ENCODE results near the gene AOAH.
A peak's percentile ranks its signal among the peaks of the same experiment; 100 is the strongest.

Gene AOAH

DNA sequence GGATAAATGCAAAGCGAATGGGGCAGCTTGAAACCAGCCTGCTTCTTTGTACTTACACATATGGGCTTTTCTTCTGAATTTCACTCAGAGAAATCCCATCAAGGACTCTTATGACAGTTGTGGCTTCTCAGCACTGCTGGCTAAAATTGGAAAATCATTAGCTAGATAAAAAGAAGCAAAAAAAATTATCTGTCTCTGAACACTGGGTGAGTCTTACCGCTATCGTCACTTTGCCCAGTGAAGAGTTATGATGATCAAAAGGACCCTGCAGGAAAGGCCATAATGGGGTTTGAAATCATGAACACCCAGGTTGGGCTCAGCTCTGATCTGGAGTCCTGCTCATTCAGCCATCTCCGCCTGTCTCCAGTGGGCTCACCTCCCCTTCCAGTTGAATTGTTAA, 34.3 kb downstream of the AOAH start:
- DNase-seq = no peak

DNA sequence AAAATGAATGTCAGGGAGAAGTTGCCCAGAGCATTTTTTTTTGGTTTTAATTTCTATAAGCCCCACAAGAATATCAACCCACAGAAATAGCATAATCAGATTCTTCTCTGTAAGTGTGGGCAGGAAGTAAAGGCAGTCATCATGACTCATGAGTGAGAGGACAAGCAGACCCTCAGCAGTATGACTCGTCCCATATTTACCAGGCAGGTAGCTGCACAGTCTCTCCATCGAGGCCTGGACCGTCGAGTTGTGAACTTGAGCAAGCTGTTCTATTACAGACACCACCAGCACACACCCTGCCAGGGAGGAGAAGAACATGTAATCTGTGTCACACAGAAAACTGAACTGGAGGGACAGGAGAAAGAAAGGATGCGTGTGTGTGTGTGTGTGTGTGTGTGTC, 37.8 kb downstream of the AOAH start:
- DNase-seq = no peak

DNA sequence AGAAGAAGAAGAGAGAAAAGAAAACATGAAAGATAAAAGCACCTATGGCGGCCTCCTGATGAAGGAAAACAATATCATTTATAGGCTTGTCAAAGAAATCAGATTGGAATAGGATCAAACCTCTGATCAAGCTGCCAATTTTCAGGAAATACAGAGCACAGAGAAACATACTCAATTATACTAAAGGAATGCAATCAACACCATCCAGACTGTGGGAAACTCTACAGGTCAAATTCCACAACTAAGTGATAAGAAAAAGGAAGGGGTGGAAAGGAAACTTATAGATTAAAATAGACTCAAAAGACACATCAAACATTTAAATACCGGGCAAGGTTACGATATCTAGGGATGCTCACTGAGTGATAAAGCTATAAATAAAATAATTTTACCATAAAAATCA, 39.3 kb downstream of the AOAH start:
- no peak for DNase-seq

DNA sequence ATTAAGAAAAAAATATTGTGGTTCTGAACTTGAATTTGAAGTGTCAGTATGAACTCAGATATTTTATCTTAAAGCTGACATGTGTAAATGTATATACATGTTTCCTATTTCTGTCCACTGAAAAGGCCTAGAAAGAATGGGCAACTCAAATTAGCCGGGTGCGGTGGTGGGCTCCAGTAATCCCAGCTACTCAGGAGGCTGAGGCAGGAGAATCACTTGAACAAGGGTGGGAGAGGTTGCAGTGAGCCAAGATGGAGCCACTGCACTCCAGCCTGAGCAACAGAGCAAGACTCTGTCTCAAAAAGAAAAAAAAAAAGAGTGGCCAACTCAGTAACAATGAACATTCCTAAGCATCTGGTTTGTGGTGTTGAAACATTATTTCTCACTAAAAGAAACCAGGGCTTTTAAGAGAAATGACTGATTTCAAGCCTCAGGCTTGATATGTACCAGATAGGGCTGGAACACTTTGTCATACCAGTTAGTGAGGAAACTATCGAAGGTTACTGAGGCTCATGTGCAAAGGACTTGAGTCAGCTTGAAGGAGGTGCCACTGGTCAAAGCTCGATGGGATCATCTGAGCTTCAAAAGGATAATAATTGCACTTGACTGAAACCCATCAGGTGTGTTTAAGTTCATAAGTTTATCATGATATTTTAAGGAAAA, 40.5 kb downstream of the AOAH start:
- DNase-seq = no peak

DNA sequence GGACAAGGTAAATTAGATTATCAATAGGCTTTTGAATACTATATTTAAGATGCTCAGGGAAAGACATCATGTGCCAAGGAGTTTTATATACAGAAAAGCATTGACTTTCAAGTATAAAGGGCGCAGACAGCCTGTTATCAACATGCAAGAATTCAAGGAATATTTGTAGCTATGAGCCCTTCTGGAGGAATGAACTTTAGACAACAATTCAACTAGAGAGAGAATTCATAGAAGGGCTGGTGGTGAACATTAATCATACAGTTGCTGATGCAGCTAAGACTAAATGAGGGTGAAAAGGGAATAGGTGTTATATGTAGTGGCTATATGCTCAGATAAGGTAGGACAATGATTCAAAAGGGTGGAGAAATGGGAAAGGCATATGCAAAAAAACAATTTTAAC, 41.2 kb downstream of the AOAH start:
- DNase-seq = no peak

DNA sequence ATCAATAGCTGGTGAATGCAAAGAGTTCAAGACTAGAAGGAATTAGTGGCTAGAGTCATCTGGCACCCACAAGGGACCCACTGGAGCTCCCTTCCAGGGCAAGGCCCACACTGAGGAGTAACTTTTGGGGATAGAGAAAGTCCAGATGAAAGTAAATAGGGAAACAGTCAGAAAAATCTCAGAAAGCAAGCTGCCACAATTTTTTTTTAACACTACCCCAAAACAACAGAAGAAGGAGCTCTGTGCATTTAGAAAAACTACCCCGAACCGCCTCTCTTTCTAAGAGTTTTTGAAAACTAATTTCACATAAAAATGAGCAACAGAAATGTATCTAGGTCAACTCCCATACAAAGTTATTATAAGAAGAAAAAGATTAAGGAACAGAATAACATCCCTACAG, 42.2 kb downstream of the AOAH start:
- no peak for DNase-seq

DNA sequence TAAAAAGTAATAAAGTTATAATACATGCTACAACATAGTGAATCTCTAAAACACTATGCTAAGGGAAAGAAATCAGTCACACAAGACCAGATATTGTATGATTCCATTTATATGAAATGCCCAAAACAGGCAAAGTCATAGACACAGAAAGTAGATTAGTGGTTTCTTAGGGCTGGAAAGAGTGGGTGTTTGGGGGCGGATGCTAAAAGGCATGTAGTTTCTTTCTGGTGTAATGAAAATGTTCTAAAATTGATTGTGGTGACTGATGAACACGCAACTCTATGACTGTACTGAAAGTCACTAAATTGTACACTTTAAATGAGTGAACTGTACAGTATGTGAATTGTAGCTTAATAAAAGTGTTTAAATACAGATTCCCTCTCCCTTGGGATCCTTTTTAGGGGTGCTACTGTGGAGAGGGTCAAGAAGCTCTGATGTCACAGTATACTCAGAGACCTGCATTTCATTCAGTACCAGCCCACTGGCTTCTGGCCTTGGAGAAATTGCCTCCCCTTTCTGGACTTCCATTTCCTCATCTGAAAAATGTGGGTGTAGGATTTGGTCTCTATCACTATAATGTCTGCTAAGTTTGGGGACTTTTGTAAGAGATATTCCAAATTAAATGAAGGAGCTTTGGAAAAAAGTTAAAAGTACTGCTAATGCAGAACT, 46.4 kb downstream of the AOAH start:
- no peak for DNase-seq

DNA sequence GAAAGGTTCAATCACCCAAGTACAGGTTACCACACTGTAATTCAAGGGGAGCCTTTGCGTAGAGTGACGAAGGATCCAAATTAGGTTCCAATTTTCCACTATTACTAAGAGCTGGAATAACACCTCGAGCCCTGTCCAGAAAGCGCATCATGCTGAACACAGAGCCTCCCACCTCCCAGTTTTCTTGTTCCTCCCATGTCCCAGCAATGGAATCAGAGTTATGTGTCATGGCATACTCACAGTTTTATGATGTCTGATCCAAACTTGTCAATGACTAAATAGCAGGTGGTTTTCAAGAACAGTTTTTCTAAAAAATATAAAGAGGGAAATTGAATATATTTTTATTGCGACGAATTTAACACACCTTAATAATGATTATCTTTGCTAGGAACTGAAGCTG, 50.6 kb downstream of the AOAH start:
- no peak for DNase-seq

DNA sequence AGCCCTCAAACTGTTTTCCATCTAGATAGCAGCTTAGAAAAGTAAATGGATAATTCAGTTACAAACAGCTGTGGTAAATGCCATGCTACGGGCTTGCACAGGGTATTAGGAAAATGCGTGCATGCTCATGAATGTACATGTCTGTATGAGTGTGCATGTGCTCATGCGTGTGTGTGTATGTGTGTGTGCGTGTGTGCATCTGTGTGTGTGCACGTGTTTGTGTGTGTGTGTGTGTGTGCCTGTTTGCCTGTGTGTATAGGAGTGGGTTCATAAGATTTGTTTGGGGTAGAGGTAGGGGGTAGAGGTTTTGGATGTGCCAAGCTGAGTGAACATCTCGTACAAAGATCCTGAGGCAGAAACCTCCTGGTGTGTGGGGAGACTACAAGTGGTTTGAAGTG, 52.9 kb downstream of the AOAH start:
- no peak for DNase-seq

DNA sequence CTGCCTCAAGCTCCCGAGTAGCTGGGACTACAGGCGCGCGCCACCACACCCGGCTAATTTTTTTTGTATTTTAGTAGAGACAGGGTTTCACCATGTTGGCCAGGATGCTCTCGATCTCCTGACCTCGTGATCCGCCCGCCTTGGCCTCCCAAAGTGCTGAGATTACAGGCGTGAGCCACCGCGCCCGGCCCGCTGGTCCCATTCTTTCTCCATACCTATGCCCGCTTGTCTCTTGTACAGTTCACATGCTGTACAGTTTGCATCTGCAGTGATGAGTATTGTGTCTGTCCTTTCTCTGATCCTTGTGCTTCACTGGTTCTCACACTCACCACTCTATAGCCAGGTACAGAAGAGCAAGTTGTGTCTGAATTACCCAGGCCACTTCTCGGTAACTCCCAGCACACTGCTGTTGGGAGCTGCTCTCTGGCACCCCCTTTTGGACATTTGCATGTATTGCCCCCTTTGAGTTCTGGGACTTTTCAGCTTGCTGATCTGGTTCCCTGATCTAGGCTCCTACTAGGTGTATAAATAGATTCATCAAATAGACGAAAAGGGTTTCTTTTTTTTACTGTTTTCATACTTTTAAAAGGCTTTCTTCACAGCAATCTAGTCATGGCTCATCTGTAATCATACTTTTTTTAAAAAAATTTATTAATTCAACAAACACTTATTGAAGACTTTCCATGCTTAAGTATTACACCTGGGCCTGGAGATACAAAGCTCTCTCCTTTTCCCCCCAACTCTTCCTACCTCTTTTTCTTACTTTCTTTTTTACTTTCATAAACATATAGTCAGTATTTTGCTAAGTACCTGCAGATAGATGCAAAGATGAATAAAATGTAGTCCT, 53.5 kb downstream of the AOAH start:
- DNase-seq = peak; percentile 70

DNA sequence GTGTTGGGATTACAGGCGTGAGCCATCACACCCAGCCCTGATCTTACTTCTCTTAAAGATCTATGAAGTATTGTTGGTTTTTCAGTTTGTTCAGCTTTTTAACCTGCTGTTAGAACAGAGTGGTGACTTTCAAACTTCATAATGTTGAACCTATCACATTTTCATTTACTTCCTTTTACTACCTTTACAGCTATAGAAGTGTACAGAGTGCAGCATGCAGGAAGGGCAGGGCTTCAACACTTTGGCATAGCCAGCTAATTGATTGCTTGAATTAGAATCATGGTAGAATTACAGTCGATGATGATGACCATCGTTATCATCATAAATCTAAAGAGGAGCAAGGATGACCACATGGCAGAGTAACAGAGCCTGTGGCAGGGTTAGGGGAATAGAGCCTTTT, 55.5 kb downstream of the AOAH start:
- no peak for DNase-seq

DNA sequence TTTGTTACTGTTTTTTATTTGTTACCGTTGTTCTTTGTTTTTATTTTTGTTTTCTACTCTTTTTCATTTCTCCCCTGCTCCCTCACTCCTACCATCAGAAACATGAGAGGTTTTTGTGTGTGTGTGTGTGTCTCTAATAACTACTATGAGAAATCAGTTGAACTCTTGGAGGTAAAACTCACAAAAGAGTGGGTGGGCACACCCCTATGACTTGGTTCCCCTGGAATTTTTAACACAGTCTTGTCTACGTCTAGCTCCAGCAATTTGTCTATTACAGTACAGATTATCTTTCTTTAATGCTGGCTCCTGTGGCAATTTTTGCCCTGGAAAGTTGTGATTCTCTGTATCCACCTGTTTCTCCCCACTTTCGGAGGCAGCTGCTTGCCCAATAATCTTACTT, 56.2 kb downstream of the AOAH start:
- DNase-seq = no peak

DNA sequence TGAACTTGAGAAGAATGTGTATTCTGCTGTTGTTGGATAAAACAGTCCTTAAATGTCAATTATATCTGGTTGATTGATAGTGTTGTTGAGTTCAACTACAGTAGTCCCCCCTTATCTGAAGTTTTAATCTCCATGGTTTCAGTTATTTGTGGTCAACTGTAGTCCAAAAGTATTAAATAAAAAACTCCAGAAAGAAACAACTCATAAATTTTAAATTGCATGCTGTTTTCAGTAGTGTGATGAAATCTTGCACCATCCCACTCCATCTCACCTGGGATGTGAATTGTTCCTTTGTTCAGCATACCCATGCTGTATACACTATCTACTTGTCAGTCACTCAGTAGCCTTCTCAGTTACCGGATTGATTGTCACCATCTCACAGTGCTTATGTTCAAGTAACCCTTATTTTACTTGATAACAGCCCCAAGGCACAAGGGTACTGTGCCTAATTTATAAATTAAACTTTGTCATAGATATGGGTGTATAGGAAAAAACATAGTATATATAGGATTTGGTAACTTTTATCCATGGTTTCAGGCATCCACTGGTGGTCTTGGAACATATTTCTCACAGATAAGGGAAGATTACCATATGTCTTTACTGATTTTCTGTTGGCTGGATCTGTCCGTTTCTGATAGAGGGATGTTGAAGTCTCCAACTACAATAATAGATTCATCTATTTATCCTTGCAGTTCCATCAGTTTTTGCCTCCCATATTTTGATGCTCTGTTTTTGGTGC, 57.1 kb downstream of the AOAH start:
- no peak for DNase-seq

DNA sequence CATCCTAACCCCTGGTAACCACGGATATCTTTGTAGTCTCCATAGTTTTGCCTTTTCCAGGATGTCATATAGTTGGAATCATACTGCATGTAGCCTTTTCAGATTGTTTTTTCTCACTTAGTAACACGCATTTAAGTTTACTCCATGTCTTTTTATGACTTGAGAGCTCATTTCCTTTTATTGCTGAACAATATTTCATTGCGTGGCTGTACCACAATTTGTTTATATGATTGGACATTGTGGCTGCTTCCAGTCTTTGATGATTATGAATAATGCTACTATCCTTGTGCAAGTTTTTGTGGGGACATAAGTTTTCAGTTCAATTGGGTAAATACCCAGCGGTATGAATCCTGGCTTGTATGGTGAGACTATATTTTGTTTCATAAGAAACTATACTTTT, 60.8 kb downstream of the AOAH start:
- DNase-seq = no peak

DNA sequence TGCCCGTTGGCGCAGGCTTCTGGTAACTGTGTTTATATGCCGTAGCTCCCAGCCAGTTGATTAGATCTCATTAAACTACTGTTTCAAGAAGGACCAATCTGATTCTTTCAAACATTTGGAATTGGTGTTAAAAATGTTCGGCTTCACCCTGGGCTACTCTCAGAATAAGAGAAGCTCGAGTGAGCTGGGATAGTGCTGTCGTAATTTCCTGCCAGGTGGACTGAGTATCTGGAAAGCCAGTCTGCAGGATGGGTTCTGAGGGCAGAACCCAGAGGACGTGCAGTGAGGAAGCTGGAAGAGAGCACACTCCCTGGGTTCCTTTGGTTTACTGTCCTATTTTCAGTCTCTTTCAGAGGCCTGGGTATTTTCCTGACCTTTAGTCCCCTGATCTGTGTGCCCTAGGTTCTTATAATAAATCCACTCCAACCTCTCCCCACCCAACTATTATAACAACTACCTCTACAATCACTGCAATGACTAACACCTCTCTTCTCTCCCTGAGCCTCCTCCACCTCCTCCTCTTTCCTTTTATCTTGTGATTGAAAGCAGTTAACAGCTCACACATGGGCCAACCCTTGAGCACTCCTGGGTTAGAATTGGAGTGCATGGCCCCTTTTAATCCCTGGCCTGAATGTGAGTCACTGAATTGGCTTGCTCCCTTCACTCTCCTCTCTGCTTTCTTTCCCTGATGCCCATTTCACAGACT, 63.0 kb downstream of the AOAH start:
- no peak for DNase-seq

DNA sequence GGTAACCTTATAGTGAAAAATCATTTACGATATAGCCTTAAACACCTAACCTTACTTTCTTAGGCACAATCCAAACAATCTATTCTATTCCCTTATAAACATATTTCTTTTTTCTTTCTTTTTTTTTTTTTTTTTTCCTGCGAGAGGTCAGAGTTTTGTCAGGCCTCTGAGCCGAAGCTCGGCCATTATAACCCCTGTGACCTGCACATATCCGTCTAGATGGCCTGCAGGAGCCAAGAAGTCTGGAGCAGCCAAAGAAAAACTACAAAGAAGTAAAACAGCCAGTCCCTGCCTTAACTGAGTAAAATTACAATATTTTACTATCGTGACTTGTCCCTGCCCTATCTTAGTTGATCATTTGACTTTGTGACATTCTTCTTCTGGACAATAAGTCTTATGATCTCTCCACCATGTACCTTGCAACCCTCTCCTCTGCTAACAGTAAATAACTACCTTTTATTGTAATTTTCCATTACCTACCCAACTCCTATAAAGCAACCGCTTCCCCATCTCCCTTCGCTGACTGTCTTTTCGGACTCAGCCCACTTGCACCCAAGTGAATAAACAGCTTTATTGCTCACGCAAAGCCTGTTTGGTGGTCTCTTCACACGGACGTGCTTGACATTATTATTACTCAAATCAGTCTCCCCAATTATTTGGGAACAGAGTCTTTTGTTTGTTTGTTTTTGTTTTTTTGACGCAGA, 64.5 kb downstream of the AOAH start:
- DNase-seq = no peak

DNA sequence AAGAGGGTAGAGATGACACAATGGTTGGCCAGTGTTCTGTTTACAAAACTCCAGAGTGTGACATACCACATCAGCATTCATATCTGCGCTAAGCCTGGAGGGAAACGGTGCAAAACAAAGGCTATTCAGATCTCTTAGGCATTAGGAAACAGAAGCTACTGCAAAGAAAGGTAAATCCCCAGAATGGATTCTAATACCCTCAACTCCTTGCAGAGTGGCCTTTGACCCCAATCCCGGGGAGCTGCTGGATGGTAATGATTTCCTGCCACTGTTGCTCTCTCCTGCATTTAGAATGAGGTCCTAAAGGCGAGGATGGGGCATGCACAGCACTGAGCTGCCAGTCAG, 65.2 kb downstream of the AOAH start:
- DNase-seq = peak; percentile 58

DNA sequence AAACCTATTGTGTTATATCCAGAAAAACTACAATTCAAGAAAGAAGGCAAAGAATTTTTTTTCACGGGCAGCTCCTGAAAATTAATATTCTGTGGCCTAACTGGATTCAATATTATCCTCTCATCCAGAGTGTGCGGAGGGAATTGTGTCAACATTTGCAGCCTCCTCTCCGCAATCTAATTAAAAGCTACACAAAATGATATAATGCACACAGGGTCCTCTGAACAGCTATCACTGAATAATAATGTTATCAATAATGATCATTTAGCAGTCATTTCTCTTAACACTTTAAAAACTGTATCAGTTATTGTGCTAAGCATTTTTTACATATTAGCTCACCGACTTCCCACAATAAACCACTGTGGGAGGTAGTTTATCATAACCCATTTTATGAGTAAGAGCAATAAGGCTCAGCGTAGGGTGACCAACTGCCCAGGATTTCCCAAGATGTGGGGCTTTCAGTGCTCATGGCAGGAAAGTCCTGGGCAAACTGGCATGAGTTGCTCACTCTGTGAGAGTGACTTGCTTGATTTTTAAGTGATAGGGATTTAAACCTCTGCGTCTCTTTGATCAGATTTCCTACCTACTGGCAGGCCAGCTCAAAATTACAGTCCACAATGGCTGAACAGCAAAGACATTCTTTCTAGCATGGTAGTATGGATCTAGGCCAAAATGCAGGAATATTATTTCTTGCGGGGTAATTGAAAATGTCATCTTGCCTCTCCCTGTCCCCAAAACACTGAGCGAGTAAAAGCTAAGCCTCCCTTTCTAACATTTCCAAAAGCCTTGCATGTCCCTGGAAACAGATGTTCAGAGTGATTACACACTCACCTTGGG, 65.7 kb downstream of the AOAH start:
- DNase-seq = no peak

DNA sequence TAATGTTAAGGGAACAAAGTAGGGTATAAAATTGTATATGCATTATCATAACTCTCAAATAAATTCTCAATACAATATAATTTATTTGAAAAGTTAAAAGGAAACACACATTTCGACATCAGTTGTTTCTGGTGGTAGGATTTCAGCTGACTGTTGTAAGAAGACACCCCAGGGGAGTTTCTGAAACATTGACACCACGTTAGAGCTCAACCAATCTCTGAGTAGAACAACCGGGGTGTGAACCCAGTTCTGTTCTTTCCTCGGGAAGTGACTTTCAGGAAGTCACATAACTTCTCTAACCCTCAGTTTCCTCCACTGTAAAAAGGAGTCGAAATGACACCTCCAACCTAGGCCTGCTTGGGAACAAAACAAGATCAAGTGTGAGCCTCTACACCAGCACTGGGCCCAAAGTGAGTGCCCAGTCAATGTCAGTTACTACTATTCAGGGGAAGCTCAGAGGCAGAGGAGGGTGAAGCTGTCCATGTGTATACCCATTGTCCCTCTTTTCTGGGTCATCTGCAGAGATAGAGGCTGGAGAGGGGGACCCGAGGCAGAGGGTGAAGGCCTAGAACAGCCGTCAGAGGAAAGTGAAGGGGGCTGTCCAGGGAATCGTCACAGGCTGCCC, 67.1 kb downstream of the AOAH start:
- DNase-seq = no peak

DNA sequence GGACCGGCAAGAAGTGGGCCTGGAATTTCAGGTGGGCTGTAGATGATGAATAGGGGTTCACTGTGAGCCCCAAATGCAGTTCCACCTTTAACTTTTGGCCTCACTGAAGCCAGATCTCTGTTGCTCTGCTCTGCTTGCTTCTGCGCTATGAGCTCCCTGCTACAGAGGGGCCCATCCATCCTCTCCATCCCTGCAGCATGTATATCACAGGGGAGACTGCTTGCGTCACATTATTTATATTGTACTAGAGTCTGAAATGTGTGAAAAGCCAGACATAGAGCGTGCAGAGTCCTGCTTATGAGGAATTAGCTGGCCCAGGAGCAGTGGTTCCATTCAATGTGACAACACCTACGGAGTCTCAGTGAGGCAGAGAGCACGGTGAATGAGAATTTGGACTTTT, 69.9 kb downstream of the AOAH start:
- no peak for DNase-seq
